ENCODE data around the gene UBE2F.

- no peak for TF ChIP-seq CTCF (IDR thresholded peaks at IDR 0.05)
- TF ChIP-seq POLR2A (IDR thresholded peaks at IDR 0.05) = no peak
Observed at GRCh38 chr2:238087211-238087610, 120.4 kb downstream of the UBE2F start.

Measured in ovary (tissue), 3 donors.